Ascending aorta (tissue), 2 donors: ENCODE results near the gene TMOD3. TPM values are rescaled to one million over a fixed set of nuclear protein-coding genes. Genes with fewer than 3 reads are reported as not detected.

Experiments
- DNase-seq, 2 donors: peaks; one replicate each; pipeline ENCODE4 v3.0.0-alpha.2; 2019; ENCODE audit warnings: low spot score in 2 of 2
- H3K27ac ChIP-seq, 2 donors: fragments of 200-600 bp; sonication (generic); one replicate each; pipeline ENCODE4 v1.5.1; 2016 to 2017; ENCODE audit warnings: mild to moderate bottlenecking in 1 of 2
- H3K27me3 ChIP-seq: fragments of 200-600 bp; sonication (generic); one replicate; pipeline ENCODE4 v1.5.1; 2017
- H3K36me3 ChIP-seq, 2 donors: fragments of 200-600 bp; sonication (generic); one replicate each; pipeline ENCODE4 v1.5.1; 2016
- H3K4me1 ChIP-seq, 2 donors: fragments of 200-600 bp; sonication (generic); one replicate each; pipeline ENCODE4 v1.5.1; 2016 to 2017; ENCODE audit warnings: mild to moderate bottlenecking in 1 of 2
- H3K4me3 ChIP-seq, 2 donors: fragments of 200-600 bp; sonication (generic); one replicate each; pipeline ENCODE4 v1.5.1; 2016 to 2017; ENCODE audit warnings: mild to moderate bottlenecking in 1 of 2
- H3K9me3 ChIP-seq, 2 donors: fragments of 200-600 bp; sonication (generic); one replicate each; pipeline ENCODE4 v1.5.1; 2016
- intact Hi-C: fragments of 100-400 bp; cut with DNase I; formaldehyde crosslinking; loops from one replicate; pipeline ENCODE4 v1.15.1; 2023
- total RNA-seq: library from RNA; depleted of rRNA; stranded (reverse); fragments of >200 nt; gene quantifications from one replicate; pipeline ENCODE4 v1.1.0, GENCODE V29; 2016
- TF ChIP-seq, protein P1 (sequence below), 3 experiments: fragments of 200-600 bp in 2 of 3; fragments of 450-650 bp in 1 of 3; sonication (generic) in 2 of 3; IDR thresholded peaks; one replicate each; pipeline ENCODE4 v1.5.1; 2016 to 2019; ENCODE audit warnings: antibody characterized with exemption in 3 of 3, mild to moderate bottlenecking in 1 of 3, moderate library complexity in 1 of 3

The TMOD3 gene
- total RNA-seq, 1 donor from 2014 or later, result 28.0 TPM

DNA sequence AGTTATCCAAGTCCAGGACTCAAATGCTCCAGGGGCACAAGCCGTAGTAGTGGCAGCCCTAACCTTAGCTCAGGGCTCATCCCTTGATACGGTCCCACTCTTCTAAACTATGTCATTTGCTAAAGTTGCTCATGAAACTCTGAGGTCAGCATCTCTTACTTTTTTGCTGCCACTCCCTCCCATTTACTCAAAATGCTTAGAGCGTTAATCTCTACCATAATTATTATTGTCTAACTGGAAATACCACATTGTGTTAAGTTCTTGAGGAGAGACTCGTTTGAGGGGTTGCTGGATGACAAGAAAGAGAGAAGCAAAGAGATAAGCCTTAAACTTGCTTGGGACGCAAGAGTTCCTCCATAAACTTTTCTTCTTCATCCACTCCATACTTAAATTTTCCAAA, 26.9 kb upstream of the TMOD3 start:
- Histone ChIP-seq H3K4me1 (no peaks in the 10 kb centered on the region), H3K9me3 (no peaks in the 10 kb centered on the region), H3K27ac (no peak overlapping the region), H3K36me3 (peaks cover under 1 to 36% of the 10 kb centered on the region in 2 donors), H3K4me3 (no peak overlapping the region), H3K27me3 (no peaks in the 10 kb centered on the region)
- TF ChIP-seq, protein P1, sequence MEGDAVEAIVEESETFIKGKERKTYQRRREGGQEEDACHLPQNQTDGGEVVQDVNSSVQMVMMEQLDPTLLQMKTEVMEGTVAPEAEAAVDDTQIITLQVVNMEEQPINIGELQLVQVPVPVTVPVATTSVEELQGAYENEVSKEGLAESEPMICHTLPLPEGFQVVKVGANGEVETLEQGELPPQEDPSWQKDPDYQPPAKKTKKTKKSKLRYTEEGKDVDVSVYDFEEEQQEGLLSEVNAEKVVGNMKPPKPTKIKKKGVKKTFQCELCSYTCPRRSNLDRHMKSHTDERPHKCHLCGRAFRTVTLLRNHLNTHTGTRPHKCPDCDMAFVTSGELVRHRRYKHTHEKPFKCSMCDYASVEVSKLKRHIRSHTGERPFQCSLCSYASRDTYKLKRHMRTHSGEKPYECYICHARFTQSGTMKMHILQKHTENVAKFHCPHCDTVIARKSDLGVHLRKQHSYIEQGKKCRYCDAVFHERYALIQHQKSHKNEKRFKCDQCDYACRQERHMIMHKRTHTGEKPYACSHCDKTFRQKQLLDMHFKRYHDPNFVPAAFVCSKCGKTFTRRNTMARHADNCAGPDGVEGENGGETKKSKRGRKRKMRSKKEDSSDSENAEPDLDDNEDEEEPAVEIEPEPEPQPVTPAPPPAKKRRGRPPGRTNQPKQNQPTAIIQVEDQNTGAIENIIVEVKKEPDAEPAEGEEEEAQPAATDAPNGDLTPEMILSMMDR (IDR thresholded peaks at IDR 0.05), result no peak
- intact Hi-C loops, result no loop called here
- no peak for DNase-seq

DNA sequence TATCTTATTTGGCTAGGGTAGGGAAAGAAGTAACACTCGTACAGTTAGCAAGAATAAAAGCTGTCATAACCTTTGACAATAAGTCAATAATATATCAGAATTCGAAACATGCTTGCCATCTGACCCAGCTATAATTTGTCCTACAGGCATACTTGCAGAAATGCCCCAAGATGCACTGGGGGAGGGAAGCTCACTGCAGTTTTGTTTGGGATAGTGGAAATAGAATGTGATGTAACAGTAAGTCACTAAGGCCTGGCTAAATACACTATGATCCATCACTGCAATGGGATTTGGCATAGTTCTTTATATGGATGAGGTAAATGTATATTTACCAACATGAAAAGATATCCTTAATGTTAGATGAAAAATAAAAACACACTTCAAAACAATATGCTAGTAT, 25.5 kb upstream of the TMOD3 start:
- Histone ChIP-seq H3K9me3 (no peaks in the 10 kb centered on the region), H3K27me3 (no peaks in the 10 kb centered on the region), H3K4me1 (no peaks in the 10 kb centered on the region), H3K27ac (no peak overlapping the region), H3K36me3 (peaks cover 7 to 38% of the 10 kb centered on the region in 2 donors), H3K4me3 (no peak overlapping the region)
- no peak for DNase-seq
- intact Hi-C loops, result no loop called here
- TF ChIP-seq, protein P1 (IDR thresholded peaks at IDR 0.05), result no peak

DNA sequence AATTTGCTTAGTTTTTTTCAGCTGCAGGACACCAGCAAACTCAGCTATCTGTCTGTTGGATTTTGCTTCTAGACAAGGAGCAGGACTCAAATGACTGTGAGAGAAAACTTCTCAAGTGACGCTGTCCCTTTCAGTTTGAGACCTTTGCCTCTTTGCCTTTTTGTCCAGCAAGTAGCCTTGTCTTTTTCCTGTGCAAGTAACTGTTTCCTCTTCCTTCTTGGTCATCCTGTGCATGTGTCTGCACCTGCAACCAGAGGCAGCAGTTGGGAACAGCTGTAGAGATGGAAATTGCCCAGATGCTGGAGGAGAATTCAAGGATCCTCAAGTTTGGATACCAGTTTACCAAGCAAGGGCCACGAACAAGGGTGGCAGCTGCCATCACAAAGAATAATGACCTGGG, 23.3 kb upstream of the TMOD3 start:
- Histone ChIP-seq H3K27ac (no peak overlapping the region), H3K36me3 (peaks cover 7 to 36% of the 10 kb centered on the region in 2 donors), H3K27me3 (no peaks in the 10 kb centered on the region), H3K9me3 (no peaks in the 10 kb centered on the region), H3K4me1 (no peaks in the 10 kb centered on the region), H3K4me3 (no peak overlapping the region)
- TF ChIP-seq, protein P1 (IDR thresholded peaks at IDR 0.05), result no peak
- intact Hi-C loops, result no loop called here
- DNase-seq, result no peak

DNA sequence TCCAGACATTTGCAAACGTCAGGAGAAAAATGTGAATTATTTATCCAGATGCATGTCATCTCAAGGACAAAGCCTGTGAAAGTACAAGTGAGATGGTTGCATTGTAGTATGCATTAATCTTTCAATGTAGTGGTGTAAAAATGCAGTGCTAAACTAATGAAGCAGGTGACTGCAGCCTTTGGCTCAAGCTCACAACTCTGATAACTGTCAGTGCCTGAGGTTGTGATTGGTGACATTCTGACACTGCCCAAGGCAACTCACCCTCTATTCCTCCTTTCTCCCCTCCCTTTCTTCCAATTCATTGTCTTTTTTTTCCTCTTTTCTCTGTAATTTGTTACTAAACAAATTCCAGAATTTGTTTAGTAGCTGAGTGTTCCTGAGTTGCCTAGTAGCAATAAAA, 20.0 kb upstream of the TMOD3 start:
- DNase-seq, result no peak
- H3K27ac ChIP-seq, result no peak overlapping the region
- no peak overlapping the region for H3K4me3 ChIP-seq
- H3K36me3 ChIP-seq, result peaks cover 7 to 40% of the 10 kb centered on the region in 2 donors
- H3K4me1 ChIP-seq, result no peaks in the 10 kb centered on the region
- intact Hi-C loops, result no loop called here
- TF ChIP-seq, protein P1 (IDR thresholded peaks at IDR 0.05), result no peak
- H3K9me3 ChIP-seq, result no peaks in the 10 kb centered on the region
- no peaks in the 10 kb centered on the region for H3K27me3 ChIP-seq

DNA sequence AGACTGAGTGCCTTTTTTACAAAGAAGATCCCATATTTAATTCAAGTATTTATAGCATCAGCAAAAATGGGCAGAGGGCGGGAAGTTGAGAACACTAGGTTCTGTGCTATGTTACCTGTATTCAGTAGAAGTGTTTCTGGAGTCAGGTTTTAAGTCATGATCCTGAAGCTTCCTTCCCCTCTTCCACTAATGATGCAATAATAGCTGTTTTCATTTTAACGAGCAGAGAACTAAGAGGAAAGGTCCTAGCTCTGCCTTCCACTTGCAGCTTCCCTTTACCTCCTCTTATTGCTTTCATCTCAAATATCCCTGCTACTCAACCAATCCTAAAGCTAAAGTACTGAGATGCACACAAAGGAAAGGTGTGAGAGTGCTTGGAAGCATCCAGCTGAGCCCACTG, 16.9 kb upstream of the TMOD3 start:
- Histone ChIP-seq H3K27me3 (no peaks in the 10 kb centered on the region), H3K27ac (no peak overlapping the region), H3K9me3 (no peaks in the 10 kb centered on the region), H3K36me3 (peaks cover 6 to 24% of the 10 kb centered on the region in 2 donors), H3K4me3 (no peak overlapping the region), H3K4me1 (no peaks in the 10 kb centered on the region)
- DNase-seq, result no peak
- intact Hi-C loops, result no loop called here
- TF ChIP-seq, protein P1 (IDR thresholded peaks at IDR 0.05), result no peak

DNA sequence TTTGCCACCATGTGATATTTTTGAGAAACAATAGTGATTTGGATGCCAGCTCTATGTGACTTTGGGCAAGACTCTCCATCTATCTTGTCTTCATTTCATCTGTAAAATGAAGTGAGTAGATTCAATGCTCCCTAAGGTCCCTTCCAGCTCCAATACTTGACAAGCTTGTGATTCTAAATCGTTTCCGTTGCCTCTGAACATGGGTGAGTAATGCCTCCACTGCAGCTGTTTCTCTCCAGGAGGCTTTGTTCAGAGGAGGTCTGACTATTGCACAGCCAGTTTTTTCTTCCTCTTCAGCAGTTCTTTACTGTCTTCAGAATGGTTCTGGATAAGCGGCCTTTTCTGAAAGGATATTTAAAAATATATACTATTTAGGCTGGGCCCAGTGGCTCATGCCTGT, 14.8 kb upstream of the TMOD3 start:
- no peaks in the 10 kb centered on the region for H3K9me3 ChIP-seq
- TF ChIP-seq, protein P1 (IDR thresholded peaks at IDR 0.05), result no peak
- no peaks in the 10 kb centered on the region for H3K27me3 ChIP-seq
- H3K36me3 ChIP-seq, result peaks cover 0 to 7% of the 10 kb centered on the region in 2 donors
- no peaks in the 10 kb centered on the region for H3K4me1 ChIP-seq
- no peak overlapping the region for H3K4me3 ChIP-seq
- no peak for DNase-seq
- H3K27ac ChIP-seq, result no peak overlapping the region
- intact Hi-C loops, result no loop called here
